ENCODE measurements around the gene PDGFD. TPM values are rescaled to one million over a fixed set of nuclear protein-coding genes. Genes with fewer than 3 reads are reported as not detected.

Gene PDGFD
- total RNA-seq, 1 donor from 2014 or later, result not detected

GRCh38 chr11:103994518-103994917, 169.4 kb downstream of the PDGFD start:
- no peaks in the 10 kb centered on the region for H3K27me3 Mint-ChIP-seq (ENCODE audit: low read depth)
- H3K4me1 Mint-ChIP-seq (ENCODE audit: low read depth), result no peaks in the 10 kb centered on the region
- no peaks in the 10 kb centered on the region for H3K9me3 Mint-ChIP-seq
- no peak overlapping the region for H3K27ac Mint-ChIP-seq
- no peak overlapping the region for H3K4me3 Mint-ChIP-seq (ENCODE audit: low read depth)
- no peak for DNase-seq (ENCODE audit: low spot score)
- H3K36me3 Mint-ChIP-seq (ENCODE audit: low read depth), result no peaks in the 10 kb centered on the region
- intact Hi-C loops (cut with micrococcal nuclease), result no loop called here

- no peaks in the 10 kb centered on the region for H3K4me1 Mint-ChIP-seq (ENCODE audit: low read depth)
- no peaks in the 10 kb centered on the region for H3K27me3 Mint-ChIP-seq (ENCODE audit: low read depth)
- no peak for DNase-seq (ENCODE audit: low spot score)
- no peaks in the 10 kb centered on the region for H3K36me3 Mint-ChIP-seq (ENCODE audit: low read depth)
- no peak overlapping the region for H3K27ac Mint-ChIP-seq
- no peak overlapping the region for H3K4me3 Mint-ChIP-seq (ENCODE audit: low read depth)
- no peaks in the 10 kb centered on the region for H3K9me3 Mint-ChIP-seq
- intact Hi-C loops (cut with micrococcal nuclease), result no loop called here
Measured at GRCh38 chr11:103994094-103994493, 169.9 kb downstream of the PDGFD start.

DNA sequence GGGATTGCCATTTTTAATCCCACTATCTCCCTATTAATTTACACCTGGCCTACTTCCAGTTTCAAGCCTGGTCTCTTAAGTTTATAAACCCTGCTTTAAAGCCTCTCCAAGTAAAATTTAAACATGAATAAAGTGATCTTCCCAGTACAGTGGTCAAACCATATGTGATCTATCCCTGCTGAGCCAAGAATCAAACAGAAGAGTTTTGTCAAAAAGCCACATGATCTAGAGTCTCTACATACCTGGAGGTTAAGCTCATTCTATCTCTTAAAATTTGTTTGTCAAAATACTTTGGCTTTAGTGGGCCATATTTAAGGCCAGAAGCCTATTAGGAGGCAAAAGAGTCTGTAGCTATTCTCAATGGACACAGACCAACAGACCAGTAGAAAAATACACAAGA, 170.4 kb downstream of the PDGFD start:
- no peaks in the 10 kb centered on the region for H3K36me3 Mint-ChIP-seq (ENCODE audit: low read depth)
- no peak for DNase-seq (ENCODE audit: low spot score)
- H3K4me3 Mint-ChIP-seq (ENCODE audit: low read depth), result no peak overlapping the region
- H3K4me1 Mint-ChIP-seq (ENCODE audit: low read depth), result no peaks in the 10 kb centered on the region
- no peaks in the 10 kb centered on the region for H3K27me3 Mint-ChIP-seq (ENCODE audit: low read depth)
- no peaks in the 10 kb centered on the region for H3K9me3 Mint-ChIP-seq
- H3K27ac Mint-ChIP-seq, result no peak overlapping the region
- intact Hi-C loops (cut with micrococcal nuclease), result no loop called here

GRCh38 chr11:103988595-103988969, 175.4 kb downstream of the PDGFD start:
- Mint-ChIP-seq H3K36me3 (ENCODE audit: low read depth) (no peaks in the 10 kb centered on the region), H3K4me3 (ENCODE audit: low read depth) (no peak overlapping the region), H3K27me3 (ENCODE audit: low read depth) (no peaks in the 10 kb centered on the region), H3K27ac (no peak overlapping the region), H3K9me3 (no peaks in the 10 kb centered on the region), H3K4me1 (ENCODE audit: low read depth) (no peaks in the 10 kb centered on the region)
- intact Hi-C loops (cut with micrococcal nuclease), result no loop called here
- no peak for DNase-seq (ENCODE audit: low spot score)

- no peak overlapping the region for H3K27ac Mint-ChIP-seq
- no peak overlapping the region for H3K4me3 Mint-ChIP-seq (ENCODE audit: low read depth)
- DNase-seq (ENCODE audit: low spot score), result no peak
- no peaks in the 10 kb centered on the region for H3K9me3 Mint-ChIP-seq
- intact Hi-C loops (cut with micrococcal nuclease), result no loop called here
- no peaks in the 10 kb centered on the region for H3K4me1 Mint-ChIP-seq (ENCODE audit: low read depth)
- H3K36me3 Mint-ChIP-seq (ENCODE audit: low read depth), result no peaks in the 10 kb centered on the region
- H3K27me3 Mint-ChIP-seq (ENCODE audit: low read depth), result no peaks in the 10 kb centered on the region
Measured at GRCh38 chr11:103987629-103988594, 176.0 kb downstream of the PDGFD start.

DNA sequence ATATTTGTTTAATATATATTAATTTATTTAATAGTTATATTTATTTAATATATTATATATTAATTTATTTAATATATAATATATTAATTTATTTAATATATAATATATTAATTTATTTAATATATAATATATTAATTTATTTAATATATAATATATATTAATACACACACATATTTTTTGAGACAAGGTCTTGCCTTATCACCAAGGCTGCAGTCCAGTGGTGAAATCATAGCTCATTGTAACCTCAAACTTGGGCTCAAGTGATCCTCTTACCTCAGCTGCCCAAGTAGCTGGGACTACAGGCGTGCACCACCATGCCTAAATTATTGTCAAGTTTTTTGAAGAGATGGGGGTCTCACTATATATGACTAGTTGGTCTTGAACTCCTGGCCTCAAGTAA, 178.9 kb downstream of the PDGFD start:
- H3K4me3 Mint-ChIP-seq (ENCODE audit: low read depth), result no peak overlapping the region
- no peaks in the 10 kb centered on the region for H3K27me3 Mint-ChIP-seq (ENCODE audit: low read depth)
- no peak for DNase-seq (ENCODE audit: low spot score)
- no peak overlapping the region for H3K27ac Mint-ChIP-seq
- no peaks in the 10 kb centered on the region for H3K9me3 Mint-ChIP-seq
- H3K36me3 Mint-ChIP-seq (ENCODE audit: low read depth), result no peaks in the 10 kb centered on the region
- intact Hi-C loops (cut with micrococcal nuclease), result no loop called here
- no peaks in the 10 kb centered on the region for H3K4me1 Mint-ChIP-seq (ENCODE audit: low read depth)

DNA sequence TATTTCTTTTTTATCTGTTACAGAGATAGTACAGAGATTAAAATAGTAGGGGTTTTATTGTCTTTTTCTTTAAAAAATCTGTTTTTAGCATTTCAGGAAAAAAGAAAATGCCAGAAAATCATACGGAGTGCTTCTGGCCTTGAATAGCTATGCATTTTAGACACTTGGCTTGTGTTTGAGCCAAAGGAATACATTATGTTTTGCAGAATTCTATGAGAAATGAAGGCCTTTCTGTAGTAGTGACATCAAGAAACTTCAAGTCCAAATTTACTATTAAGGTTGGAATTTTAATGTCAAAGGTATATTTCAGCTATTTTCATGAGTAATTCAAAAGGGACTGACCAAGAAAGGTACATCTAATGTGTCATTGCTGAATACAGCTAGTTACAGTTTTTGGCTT, 183.8 kb downstream of the PDGFD start:
- Mint-ChIP-seq H3K9me3 (no peaks in the 10 kb centered on the region), H3K27me3 (ENCODE audit: low read depth) (no peaks in the 10 kb centered on the region), H3K4me3 (ENCODE audit: low read depth) (no peak overlapping the region), H3K27ac (no peak overlapping the region), H3K36me3 (ENCODE audit: low read depth) (no peaks in the 10 kb centered on the region), H3K4me1 (ENCODE audit: low read depth) (no peaks in the 10 kb centered on the region)
- DNase-seq (ENCODE audit: low spot score), result no peak
- intact Hi-C loops (cut with micrococcal nuclease), result no loop called here

- Mint-ChIP-seq H3K4me1 (ENCODE audit: low read depth) (no peaks in the 10 kb centered on the region), H3K27ac (no peak overlapping the region), H3K27me3 (ENCODE audit: low read depth) (no peaks in the 10 kb centered on the region), H3K36me3 (ENCODE audit: low read depth) (no peaks in the 10 kb centered on the region), H3K4me3 (ENCODE audit: low read depth) (no peak overlapping the region), H3K9me3 (no peaks in the 10 kb centered on the region)
- intact Hi-C loops (cut with micrococcal nuclease), result no loop called here
- no peak for DNase-seq (ENCODE audit: low spot score)
Measured at GRCh38 chr11:103978616-103979595, 185.0 kb downstream of the PDGFD start.

GRCh38 chr11:103972013-103972412, 191.9 kb downstream of the PDGFD start:
- no peak overlapping the region for H3K27ac Mint-ChIP-seq
- H3K4me1 Mint-ChIP-seq (ENCODE audit: low read depth), result no peaks in the 10 kb centered on the region
- H3K4me3 Mint-ChIP-seq (ENCODE audit: low read depth), result no peak overlapping the region
- no peak for DNase-seq (ENCODE audit: low spot score)
- intact Hi-C loops (cut with micrococcal nuclease), result no loop called here
- H3K9me3 Mint-ChIP-seq, result no peaks in the 10 kb centered on the region
- no peaks in the 10 kb centered on the region for H3K36me3 Mint-ChIP-seq (ENCODE audit: low read depth)
- no peaks in the 10 kb centered on the region for H3K27me3 Mint-ChIP-seq (ENCODE audit: low read depth)

DNA sequence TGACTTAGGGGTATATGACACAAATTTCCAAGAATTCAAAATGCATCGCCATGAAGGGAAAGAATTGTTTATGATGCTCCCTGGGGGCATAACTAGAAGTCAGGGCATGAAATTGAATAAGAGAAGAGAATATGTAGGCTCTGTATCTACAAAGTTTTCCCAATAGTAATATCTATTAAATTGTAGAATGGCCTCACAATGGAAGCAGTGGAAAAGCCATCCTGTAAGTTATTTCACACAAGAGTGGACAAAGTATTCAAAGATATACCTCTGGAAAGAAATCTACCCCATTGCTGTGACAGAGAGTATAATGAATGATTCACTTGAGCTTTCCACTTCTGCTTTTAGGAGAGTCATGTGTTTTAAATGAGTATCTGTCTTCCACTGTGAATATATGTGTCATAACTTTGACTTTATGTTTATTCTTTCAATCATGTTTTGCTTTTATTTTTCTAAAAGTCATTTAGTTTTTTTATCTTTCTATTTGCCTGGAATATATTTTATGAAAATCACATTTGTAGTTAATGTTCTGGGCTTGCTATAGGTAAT, 193.2 kb downstream of the PDGFD start:
- no peaks in the 10 kb centered on the region for H3K4me1 Mint-ChIP-seq (ENCODE audit: low read depth)
- H3K4me3 Mint-ChIP-seq (ENCODE audit: low read depth), result no peak overlapping the region
- no peak overlapping the region for H3K27ac Mint-ChIP-seq
- no peak for DNase-seq (ENCODE audit: low spot score)
- H3K27me3 Mint-ChIP-seq (ENCODE audit: low read depth), result no peaks in the 10 kb centered on the region
- intact Hi-C loops (cut with micrococcal nuclease), result no loop called here
- H3K36me3 Mint-ChIP-seq (ENCODE audit: low read depth), result no peaks in the 10 kb centered on the region
- no peaks in the 10 kb centered on the region for H3K9me3 Mint-ChIP-seq

- Mint-ChIP-seq H3K36me3 (ENCODE audit: low read depth) (no peaks in the 10 kb centered on the region), H3K9me3 (no peaks in the 10 kb centered on the region), H3K4me3 (ENCODE audit: low read depth) (no peak overlapping the region), H3K27me3 (ENCODE audit: low read depth) (no peaks in the 10 kb centered on the region), H3K4me1 (ENCODE audit: low read depth) (no peaks in the 10 kb centered on the region), H3K27ac (no peak overlapping the region)
- DNase-seq (ENCODE audit: low spot score), result no peak
- intact Hi-C loops (cut with micrococcal nuclease), result no loop called here
Measured at GRCh38 chr11:103968685-103969084, 195.3 kb downstream of the PDGFD start.

DNA sequence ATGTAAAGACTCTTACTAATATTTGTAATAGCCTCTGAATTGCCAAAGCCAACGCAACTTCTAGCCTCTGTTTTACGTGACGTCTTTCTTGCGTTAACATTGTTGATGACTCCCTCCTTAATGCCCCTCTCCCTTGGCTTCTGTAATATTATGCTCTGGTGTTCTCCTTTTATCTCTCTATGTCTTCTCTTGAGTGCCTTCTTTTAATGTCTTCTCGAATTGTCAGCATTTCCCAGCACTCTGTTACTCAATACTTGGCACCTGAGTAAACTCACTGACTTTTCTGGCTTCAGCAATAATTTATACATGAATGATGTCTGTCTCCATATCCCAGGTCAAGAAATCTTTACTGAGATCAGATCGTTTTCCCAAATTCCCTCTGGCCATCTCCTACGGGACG, 196.0 kb downstream of the PDGFD start:
- Mint-ChIP-seq H3K9me3 (no peaks in the 10 kb centered on the region), H3K4me1 (ENCODE audit: low read depth) (no peaks in the 10 kb centered on the region), H3K4me3 (ENCODE audit: low read depth) (no peak overlapping the region), H3K27me3 (ENCODE audit: low read depth) (no peaks in the 10 kb centered on the region), H3K36me3 (ENCODE audit: low read depth) (no peaks in the 10 kb centered on the region), H3K27ac (no peak overlapping the region)
- DNase-seq (ENCODE audit: low spot score), result no peak
- intact Hi-C loops (cut with micrococcal nuclease), result no loop called here

DNA sequence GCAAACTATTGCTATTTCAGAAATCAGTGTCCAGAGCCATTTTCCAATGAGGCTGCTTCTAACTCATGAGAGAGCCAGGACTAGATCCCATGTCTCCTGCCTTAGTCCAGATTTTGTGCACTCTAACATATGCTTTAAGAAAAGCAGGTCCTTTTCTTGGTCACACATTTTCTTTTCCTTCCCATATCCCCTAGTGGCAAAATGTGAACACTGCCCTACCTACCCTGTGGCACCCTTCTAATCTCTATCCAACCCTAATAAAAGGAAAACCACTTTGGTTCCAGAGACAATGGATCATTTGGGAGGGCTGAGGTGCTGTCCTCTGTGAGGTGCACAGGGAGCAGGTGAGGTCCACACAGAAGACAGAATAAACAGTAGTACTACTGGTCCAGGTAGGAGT, 199.6 kb downstream of the PDGFD start:
- DNase-seq (ENCODE audit: low spot score), result no peak
- intact Hi-C loops (cut with micrococcal nuclease), result no loop called here

More for the DNA sequence above, 199.6 kb downstream of the PDGFD start:
- Mint-ChIP-seq H3K36me3 (ENCODE audit: low read depth) (no peaks in the 10 kb centered on the region), H3K9me3 (no peaks in the 10 kb centered on the region), H3K4me3 (ENCODE audit: low read depth) (no peak overlapping the region), H3K4me1 (ENCODE audit: low read depth) (no peaks in the 10 kb centered on the region), H3K27ac (no peak overlapping the region), H3K27me3 (ENCODE audit: low read depth) (no peaks in the 10 kb centered on the region)
